ENCODE measurements around the gene NUPR1. TPM values are rescaled to one million over a fixed set of nuclear protein-coding genes. Genes with fewer than 3 reads are reported as not detected.
"Not testable (repeated sequence)": the region's sequence is repeated elsewhere in the genome, so short reads cannot be mapped to it uniquely, and the experiment has no call there.

NUPR1 gene
- total RNA-seq, 1 experiment from 2014 or later: not detected

DNA sequence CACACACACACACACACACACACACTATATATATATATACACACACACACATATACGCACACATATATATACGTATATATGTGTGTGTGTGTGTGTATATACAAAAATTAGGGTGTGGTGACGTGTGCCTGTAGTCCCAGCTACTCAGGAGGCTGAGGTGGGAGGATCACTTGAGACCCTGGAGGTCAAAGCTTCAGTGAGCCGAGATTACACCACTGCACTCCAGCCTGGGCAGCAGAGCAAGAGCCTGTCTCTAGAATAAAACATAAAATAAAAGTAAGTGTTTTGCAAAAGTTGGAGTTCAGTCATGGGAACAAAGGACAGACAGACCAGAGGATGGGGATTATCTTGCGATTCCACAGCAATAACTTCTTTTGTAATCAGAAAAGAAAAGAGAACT is 10.8 kb downstream of the NUPR1 start:
- Histone ChIP-seq H3K27ac (ENCODE audit: low read length) (no peak overlapping the region), H3K4me2 (ENCODE audit: low read depth, low read length, poor library complexity, severe bottlenecking) (no peak overlapping the region), H3K9me2 (replicated peaks; ENCODE audit: insufficient read depth, low read length) (no peaks in the 10 kb centered on the region), H3K9me3 (ENCODE audit: low read length) (no peaks in the 10 kb centered on the region), H4K20me1 (ENCODE audit: insufficient read depth, low read depth, low read length) (no peaks in the 10 kb centered on the region), H3K4me3 (ENCODE audit: low read length) (no peak overlapping the region), H3K9ac (ENCODE audit: low read length) (no peak overlapping the region), H3K27me3 (ENCODE audit: low read length) (no peaks in the 10 kb centered on the region), H3K79me2 (ENCODE audit: low read length) (no peaks in the 10 kb centered on the region), H3K36me3 (ENCODE audit: insufficient read depth, low read length) (no peaks in the 10 kb centered on the region), H2AFZ (ENCODE audit: low read length) (no peak overlapping the region), H3K4me1 (ENCODE audit: low read length) (peaks cover 2% of the 10 kb centered on the region; the same call in 1 of the 2 replicates)
- peak; percentile 21 for DNase-seq

DNA sequence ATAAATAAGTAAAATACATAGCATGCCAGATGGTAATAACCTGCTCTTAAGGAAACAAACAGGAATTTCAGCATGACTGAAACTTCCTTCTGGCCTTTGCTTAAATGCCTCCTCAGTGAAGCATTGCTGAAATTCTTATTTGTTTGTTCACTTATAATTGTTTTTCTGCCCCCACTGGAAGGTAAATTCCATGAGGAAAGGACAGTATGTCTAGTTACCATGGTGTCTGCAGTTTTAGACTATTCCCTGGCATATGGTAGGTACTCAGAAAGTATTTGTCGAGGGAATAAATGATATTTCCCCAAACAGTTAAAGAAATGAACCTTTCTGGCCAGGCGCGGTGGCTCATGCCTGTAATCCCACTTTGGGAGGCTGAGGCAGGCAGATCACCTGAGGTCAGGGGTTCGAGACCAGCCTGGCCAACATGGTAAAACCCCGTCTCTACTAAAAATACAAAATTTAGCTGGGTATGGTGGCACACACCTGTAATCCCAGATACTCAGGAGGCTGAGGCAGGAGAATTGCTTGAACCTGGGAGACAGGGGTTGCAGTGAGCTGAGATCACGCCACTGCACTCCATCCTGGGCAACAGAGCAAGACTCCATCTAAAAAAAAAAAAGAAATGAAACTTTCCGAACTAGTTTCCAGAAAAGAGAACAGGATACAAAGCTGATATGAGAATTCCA is 11.5 kb downstream of the NUPR1 start:
- not testable (repeated sequence) for H3K79me2 ChIP-seq (ENCODE audit: low read length); H3K36me3 ChIP-seq (ENCODE audit: insufficient read depth, low read length); H3K27ac ChIP-seq (ENCODE audit: low read length); H3K9ac ChIP-seq (ENCODE audit: low read length); H4K20me1 ChIP-seq (ENCODE audit: insufficient read depth, low read depth, low read length); H3K27me3 ChIP-seq (ENCODE audit: low read length); H3K4me3 ChIP-seq (ENCODE audit: low read length); H3K9me3 ChIP-seq (ENCODE audit: low read length); H3K9me2 ChIP-seq (replicated peaks; ENCODE audit: insufficient read depth, low read length); H3K4me2 ChIP-seq (ENCODE audit: low read depth, low read length, poor library complexity, severe bottlenecking); H3K4me1 ChIP-seq (ENCODE audit: low read length); H2AFZ ChIP-seq (ENCODE audit: low read length)
- peak; percentile 21 for DNase-seq

DNA sequence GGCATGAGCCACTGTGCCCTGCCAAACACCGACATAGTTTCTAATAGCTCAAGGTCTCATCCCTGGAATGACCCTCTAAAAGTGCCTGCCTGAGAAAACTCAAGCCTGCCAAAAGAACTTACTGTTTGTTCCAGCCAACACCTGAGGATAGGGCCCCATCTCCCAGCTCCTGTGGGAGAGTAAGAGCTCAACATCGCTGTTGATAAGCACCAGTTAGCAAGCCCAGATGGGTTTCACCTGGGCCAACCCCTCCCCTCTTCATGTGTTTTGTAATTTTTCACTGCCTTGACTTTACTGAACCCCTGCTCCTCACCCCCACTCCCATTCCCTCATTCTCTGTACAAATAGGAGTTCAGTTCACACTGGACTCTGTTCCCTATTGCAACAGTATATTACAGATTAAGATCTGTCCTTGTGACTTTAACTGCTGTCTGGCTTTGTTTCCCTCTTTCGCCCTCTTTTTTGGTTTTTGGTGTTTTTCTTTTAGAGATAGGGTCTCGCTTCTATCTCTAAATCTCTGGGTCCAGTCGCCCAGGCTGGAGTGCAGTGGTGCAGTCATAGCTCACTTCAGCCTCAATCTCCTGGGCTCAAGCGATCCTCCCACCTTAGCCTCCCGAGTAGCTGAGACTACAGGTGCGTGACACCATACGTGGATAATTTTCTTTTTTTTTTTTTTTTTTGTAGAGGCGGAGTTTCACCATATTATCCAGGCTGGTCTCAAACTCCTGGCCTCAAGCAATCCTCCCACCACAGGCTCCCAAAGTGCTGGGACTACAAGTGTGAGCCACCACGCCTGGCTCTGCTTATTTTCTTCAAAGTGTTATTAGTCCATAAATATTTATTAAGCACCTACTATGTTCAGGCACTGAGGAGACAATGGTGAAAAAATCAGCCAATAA is 12.3 kb downstream of the NUPR1 start:
- no peaks in the 10 kb centered on the region for H4K20me1 ChIP-seq (ENCODE audit: insufficient read depth, low read depth, low read length)
- no peaks in the 10 kb centered on the region for H3K27me3 ChIP-seq (ENCODE audit: low read length)
- H3K9me3 ChIP-seq (ENCODE audit: low read length): no peaks in the 10 kb centered on the region
- H3K4me3 ChIP-seq (ENCODE audit: low read length): no peak overlapping the region
- H3K9ac ChIP-seq (ENCODE audit: low read length): no peak overlapping the region
- no peaks in the 10 kb centered on the region for H3K36me3 ChIP-seq (ENCODE audit: insufficient read depth, low read length)
- DNase-seq: peak; percentile 9
- H3K79me2 ChIP-seq (ENCODE audit: low read length): no peaks in the 10 kb centered on the region
- H3K9me2 ChIP-seq (replicated peaks; ENCODE audit: insufficient read depth, low read length): no peaks in the 10 kb centered on the region
- no peak overlapping the region for H2AFZ ChIP-seq (ENCODE audit: low read length)
- H3K4me2 ChIP-seq (ENCODE audit: low read depth, low read length, poor library complexity, severe bottlenecking): no peak overlapping the region
- peaks cover 4% of the 10 kb centered on the region; the same call in 1 of the 2 replicates for H3K4me1 ChIP-seq (ENCODE audit: low read length)
- no peak overlapping the region for H3K27ac ChIP-seq (ENCODE audit: low read length)

DNA sequence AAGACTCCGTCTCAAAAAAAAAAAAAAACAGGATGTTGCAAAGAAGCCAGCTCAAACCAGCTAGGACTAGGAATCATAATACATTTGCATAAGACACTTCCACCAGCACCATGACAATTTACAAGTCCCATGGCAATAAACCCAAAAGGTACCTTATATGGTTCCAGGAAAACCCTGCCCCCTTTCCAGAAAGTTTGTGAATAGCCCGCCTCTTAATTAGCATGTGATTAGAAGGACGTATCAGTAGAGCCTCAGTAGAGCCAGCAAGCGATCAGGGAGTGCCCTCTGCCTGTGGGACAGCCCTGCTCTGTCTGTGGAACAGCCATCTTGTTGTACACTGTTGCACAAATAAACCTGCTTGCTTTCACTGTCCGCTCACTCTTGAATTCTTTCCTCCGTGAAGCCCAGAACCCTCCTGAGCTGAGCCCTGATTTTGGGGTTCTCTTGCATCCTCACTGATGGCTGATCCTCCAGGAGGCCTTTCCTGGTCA is 14.0 kb downstream of the NUPR1 start:
- H3K9ac ChIP-seq (ENCODE audit: low read length): no peak overlapping the region
- no peak overlapping the region for H3K4me3 ChIP-seq (ENCODE audit: low read length)
- H3K79me2 ChIP-seq (ENCODE audit: low read length): no peaks in the 10 kb centered on the region
- no peaks in the 10 kb centered on the region for H3K9me3 ChIP-seq (ENCODE audit: low read length)
- no peaks in the 10 kb centered on the region for H3K36me3 ChIP-seq (ENCODE audit: insufficient read depth, low read length)
- H3K27me3 ChIP-seq (ENCODE audit: low read length): no peaks in the 10 kb centered on the region
- H4K20me1 ChIP-seq (ENCODE audit: insufficient read depth, low read depth, low read length): no peaks in the 10 kb centered on the region
- H3K4me1 ChIP-seq (ENCODE audit: low read length): peaks cover 6% of the 10 kb centered on the region; the same call in 1 of the 2 replicates
- H3K27ac ChIP-seq (ENCODE audit: low read length): no peak overlapping the region
- H3K4me2 ChIP-seq (ENCODE audit: low read depth, low read length, poor library complexity, severe bottlenecking): no peak overlapping the region
- DNase-seq: peak; percentile 74
- H3K9me2 ChIP-seq (replicated peaks; ENCODE audit: insufficient read depth, low read length): no peaks in the 10 kb centered on the region
- no peak overlapping the region for H2AFZ ChIP-seq (ENCODE audit: low read length)

DNA sequence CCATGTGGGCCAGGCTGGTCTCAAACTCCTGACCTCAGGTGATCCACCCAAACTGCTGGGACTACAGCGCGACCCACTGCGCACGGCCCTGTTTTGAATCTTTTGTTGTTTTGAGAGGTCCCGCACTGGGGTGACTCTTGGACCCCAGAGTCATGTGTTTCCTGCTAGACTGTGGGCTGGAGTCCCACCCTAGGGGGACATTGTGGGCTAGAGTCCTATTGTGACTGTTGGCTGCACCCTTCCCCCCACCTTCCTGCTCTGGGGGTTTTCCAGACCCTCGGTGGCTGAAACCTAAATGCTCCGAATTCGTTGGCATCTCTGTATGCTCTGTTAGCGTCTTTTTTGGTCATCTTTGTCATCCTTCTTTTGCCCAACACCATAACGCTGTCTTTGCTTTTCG is 16.0 kb downstream of the NUPR1 start:
- H3K9me3 ChIP-seq (ENCODE audit: low read length): no peaks in the 10 kb centered on the region
- no peaks in the 10 kb centered on the region for H4K20me1 ChIP-seq (ENCODE audit: insufficient read depth, low read depth, low read length)
- H3K4me2 ChIP-seq (ENCODE audit: low read depth, low read length, poor library complexity, severe bottlenecking): no peak overlapping the region
- no peak overlapping the region for H3K4me3 ChIP-seq (ENCODE audit: low read length)
- H3K79me2 ChIP-seq (ENCODE audit: low read length): no peaks in the 10 kb centered on the region
- no peak for DNase-seq
- peaks cover 6% of the 10 kb centered on the region; the same call in 1 of the 2 replicates for H3K4me1 ChIP-seq (ENCODE audit: low read length)
- H3K27me3 ChIP-seq (ENCODE audit: low read length): no peaks in the 10 kb centered on the region
- no peaks in the 10 kb centered on the region for H3K9me2 ChIP-seq (replicated peaks; ENCODE audit: insufficient read depth, low read length)
- no peaks in the 10 kb centered on the region for H3K36me3 ChIP-seq (ENCODE audit: insufficient read depth, low read length)
- no peak overlapping the region for H3K9ac ChIP-seq (ENCODE audit: low read length)
- H3K27ac ChIP-seq (ENCODE audit: low read length): no peak overlapping the region
- H2AFZ ChIP-seq (ENCODE audit: low read length): no peak overlapping the region

DNA sequence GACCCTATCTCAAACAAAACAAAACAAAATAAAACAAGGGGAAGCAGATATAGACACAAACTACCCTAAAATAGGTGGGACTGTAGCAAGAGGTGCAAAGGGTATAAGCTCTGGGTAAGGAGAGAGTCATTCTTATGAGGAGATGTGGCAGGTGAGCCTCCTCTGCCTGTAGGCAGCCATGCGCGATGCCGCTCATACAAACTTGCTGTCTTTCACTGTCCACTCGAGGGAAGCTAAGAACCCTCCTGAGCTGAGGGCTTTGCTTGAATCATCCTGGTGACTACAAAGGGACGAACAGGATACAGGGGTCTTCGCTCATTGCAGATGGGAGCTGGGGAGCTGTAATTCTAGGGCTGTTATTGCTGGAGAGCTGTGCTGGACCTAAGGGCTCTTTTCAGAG is 17.3 kb downstream of the NUPR1 start:
- no peaks in the 10 kb centered on the region for H4K20me1 ChIP-seq (ENCODE audit: insufficient read depth, low read depth, low read length)
- H3K79me2 ChIP-seq (ENCODE audit: low read length): no peaks in the 10 kb centered on the region
- H3K4me1 ChIP-seq (ENCODE audit: low read length): peaks cover 10% of the 10 kb centered on the region
- no peak overlapping the region for H3K4me3 ChIP-seq (ENCODE audit: low read length)
- H3K27ac ChIP-seq (ENCODE audit: low read length): no peak overlapping the region
- no peak overlapping the region for H3K4me2 ChIP-seq (ENCODE audit: low read depth, low read length, poor library complexity, severe bottlenecking)
- DNase-seq: no peak
- no peak overlapping the region for H3K9ac ChIP-seq (ENCODE audit: low read length)
- H3K9me3 ChIP-seq (ENCODE audit: low read length): no peaks in the 10 kb centered on the region
- no peak overlapping the region for H2AFZ ChIP-seq (ENCODE audit: low read length)
- H3K9me2 ChIP-seq (replicated peaks; ENCODE audit: insufficient read depth, low read length): no peaks in the 10 kb centered on the region
- H3K36me3 ChIP-seq (ENCODE audit: insufficient read depth, low read length): no peaks in the 10 kb centered on the region
- H3K27me3 ChIP-seq (ENCODE audit: low read length): no peaks in the 10 kb centered on the region

DNA sequence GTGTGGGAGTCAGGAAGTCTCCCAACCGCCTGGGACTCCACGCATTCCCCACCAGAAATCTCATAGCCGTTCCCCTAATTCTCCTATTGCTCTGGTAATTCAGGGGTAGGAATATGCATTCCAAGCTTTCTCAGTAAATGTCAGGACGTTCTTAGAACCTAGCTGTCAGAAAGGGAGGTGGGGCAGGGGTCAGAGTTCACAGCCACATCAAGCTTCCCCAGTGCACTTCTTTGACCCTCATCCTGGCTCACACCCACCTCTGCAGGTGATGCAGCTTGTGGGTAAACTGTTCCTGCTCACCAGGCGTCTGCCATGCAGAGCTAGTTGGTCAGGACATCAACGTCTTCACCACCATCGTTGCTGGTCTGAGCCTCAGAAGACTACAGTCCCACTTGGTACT is 18.1 kb downstream of the NUPR1 start:
- no peak for DNase-seq

DNA sequence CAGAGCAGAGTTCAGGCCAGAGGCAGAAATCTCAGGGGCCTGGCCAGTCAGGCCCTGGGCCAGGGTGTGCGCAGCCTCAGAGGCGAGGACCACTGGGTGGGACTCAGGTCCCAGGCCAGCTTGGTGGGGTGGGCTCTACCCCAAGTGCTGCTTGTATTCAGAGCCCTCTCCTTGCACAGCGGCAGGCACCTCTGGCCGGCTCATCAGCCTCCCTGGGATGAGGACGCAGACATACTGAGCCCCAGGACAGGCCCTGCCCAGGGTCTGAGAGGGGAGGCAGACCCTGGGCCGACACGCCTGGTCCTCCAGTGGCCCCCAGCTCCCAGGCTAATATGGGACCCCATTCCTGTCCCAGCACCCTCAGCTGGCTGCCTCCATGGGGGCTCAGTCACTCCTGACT is 24.5 kb downstream of the NUPR1 start:
- Histone ChIP-seq H3K4me3 (ENCODE audit: low read length) (no peak overlapping the region), H3K9me3 (ENCODE audit: low read length) (no peaks in the 10 kb centered on the region), H3K9me2 (replicated peaks; ENCODE audit: insufficient read depth, low read length) (no peaks in the 10 kb centered on the region), H3K79me2 (ENCODE audit: low read length) (no peaks in the 10 kb centered on the region), H2AFZ (ENCODE audit: low read length) (no peak overlapping the region), H3K36me3 (ENCODE audit: insufficient read depth, low read length) (no peaks in the 10 kb centered on the region), H4K20me1 (ENCODE audit: insufficient read depth, low read depth, low read length) (no peaks in the 10 kb centered on the region), H3K4me2 (ENCODE audit: low read depth, low read length, poor library complexity, severe bottlenecking) (no peak overlapping the region), H3K27me3 (ENCODE audit: low read length) (no peaks in the 10 kb centered on the region), H3K9ac (ENCODE audit: low read length) (no peak overlapping the region), H3K27ac (ENCODE audit: low read length) (no peak overlapping the region), H3K4me1 (ENCODE audit: low read length) (peaks cover 4% of the 10 kb centered on the region)
- no peak for DNase-seq

More for the DNA sequence above, 18.1 kb downstream of the NUPR1 start:
- no peaks in the 10 kb centered on the region for H4K20me1 ChIP-seq (ENCODE audit: insufficient read depth, low read depth, low read length)
- H3K4me2 ChIP-seq (ENCODE audit: low read depth, low read length, poor library complexity, severe bottlenecking): no peak overlapping the region
- H3K27ac ChIP-seq (ENCODE audit: low read length): no peak overlapping the region
- H3K9me2 ChIP-seq (replicated peaks; ENCODE audit: insufficient read depth, low read length): no peaks in the 10 kb centered on the region
- H3K9ac ChIP-seq (ENCODE audit: low read length): no peak overlapping the region
- no peaks in the 10 kb centered on the region for H3K79me2 ChIP-seq (ENCODE audit: low read length)
- peaks cover 10% of the 10 kb centered on the region for H3K4me1 ChIP-seq (ENCODE audit: low read length)
- no peak overlapping the region for H3K4me3 ChIP-seq (ENCODE audit: low read length)
- H3K9me3 ChIP-seq (ENCODE audit: low read length): no peaks in the 10 kb centered on the region
- H2AFZ ChIP-seq (ENCODE audit: low read length): no peak overlapping the region
- H3K27me3 ChIP-seq (ENCODE audit: low read length): no peaks in the 10 kb centered on the region
- no peaks in the 10 kb centered on the region for H3K36me3 ChIP-seq (ENCODE audit: insufficient read depth, low read length)
